Lung (tissue), 12 donors: ENCODE results near the gene LINC01488. TPM values are rescaled to one million over a fixed set of nuclear protein-coding genes. Genes with fewer than 3 reads are reported as not detected.

Source experiments
- ATAC-seq: fragments of 200-7000 bp; cut with Tn5 transposase; one replicate; pipeline ENCODE4 v1.9.1; 2020; ENCODE audit warnings: moderate number of reproducible peaks; ENCODE audit not compliant: insufficient read depth, low FRiP score
- DNase-seq, 3 donors: peaks; one replicate each; pipeline ENCODE4 v3.0.0-alpha.2; 2013 to 2017
- H3K27ac ChIP-seq, 2 donors: one replicate each; pipeline ENCODE4 v1.5.1; 2013; ENCODE audit warnings: mild to moderate bottlenecking in 2 of 2, moderate library complexity in 2 of 2, control low read depth in 1 of 2, inconsistent platforms in 1 of 2, low read depth in 1 of 2, low read length in 1 of 2
- H3K27me3 ChIP-seq, 3 donors: one replicate each; pipeline ENCODE4 v1.5.1; 2013; ENCODE audit warnings: low read length in 2 of 3; ENCODE audit not compliant: control insufficient read depth in 3 of 3, insufficient read depth in 3 of 3
- H3K36me3 ChIP-seq, 4 donors: one replicate each; pipeline ENCODE4 v1.5.1; 2013; ENCODE audit warnings: low read length in 4 of 4, mild to moderate bottlenecking in 1 of 4, moderate library complexity in 1 of 4; ENCODE audit not compliant: control insufficient read depth in 4 of 4, insufficient read depth in 4 of 4
- H3K4me1 ChIP-seq, 5 donors: one replicate each; pipeline ENCODE4 v1.5.1; 2013; ENCODE audit warnings: low read length in 5 of 5, mild to moderate bottlenecking in 2 of 5, moderate library complexity in 1 of 5; ENCODE audit not compliant: control insufficient read depth in 5 of 5, insufficient read depth in 5 of 5
- H3K4me3 ChIP-seq: one replicate; pipeline ENCODE4 v1.5.1; 2013; ENCODE audit warnings: mild to moderate bottlenecking, control low read depth, moderate library complexity
- H3K9ac ChIP-seq, 2 donors: one replicate each; pipeline ENCODE4 v1.5.1; 2013; ENCODE audit warnings: low read length in 2 of 2, control low read depth in 1 of 2; ENCODE audit not compliant: insufficient read depth in 1 of 2
- H3K9me3 ChIP-seq, 4 donors: one replicate each; pipeline ENCODE4 v1.5.1; 2013; ENCODE audit warnings: low read length in 3 of 4, mild to moderate bottlenecking in 1 of 4, moderate library complexity in 1 of 4; ENCODE audit not compliant: control insufficient read depth in 4 of 4, insufficient read depth in 3 of 4
- WGBS, 2 donors: extraction: QIAGEN DNeasy Blood & Tissue Kit; methylation state at CpG; one replicate each; pipeline ENCODE4 v1.1.7; 2013; 5-methylcytosine and 5-hydroxymethylcytosine counted together
- polyA plus RNA-seq, 2 donors: library from polyadenylated mRNA; stranded (reverse); fragments of 200-250 nt; gene quantifications; one replicate each; pipeline ENCODE4 v1.2.1, GENCODE V29; 2013
- total RNA-seq, 2 donors: library from RNA; depleted of rRNA in 1 of 2; stranded (reverse); fragments of >200 nt in 1 of 2; gene quantifications; one replicate each; pipeline ENCODE4 v1.2.1, GENCODE V29; 2014 to 2021
- TF ChIP-seq, protein P1 (sequence below): IDR thresholded peaks from 2 replicates; pipeline ENCODE4 v1.5.1; 2012; ENCODE audit warnings: mild to moderate bottlenecking; ENCODE audit errors: control extremely low read depth, extremely low read depth
- donor health status: control.
- donor health status: control.
- donor health status: Bipolar disorder and iron deficiency.
- donor health status: healthy.
- donor health status: DM: yes; HTN: yes; CAD: no.

The LINC01488 gene
- total and polyA plus RNA-seq, 4 donors, result not detected

DNA sequence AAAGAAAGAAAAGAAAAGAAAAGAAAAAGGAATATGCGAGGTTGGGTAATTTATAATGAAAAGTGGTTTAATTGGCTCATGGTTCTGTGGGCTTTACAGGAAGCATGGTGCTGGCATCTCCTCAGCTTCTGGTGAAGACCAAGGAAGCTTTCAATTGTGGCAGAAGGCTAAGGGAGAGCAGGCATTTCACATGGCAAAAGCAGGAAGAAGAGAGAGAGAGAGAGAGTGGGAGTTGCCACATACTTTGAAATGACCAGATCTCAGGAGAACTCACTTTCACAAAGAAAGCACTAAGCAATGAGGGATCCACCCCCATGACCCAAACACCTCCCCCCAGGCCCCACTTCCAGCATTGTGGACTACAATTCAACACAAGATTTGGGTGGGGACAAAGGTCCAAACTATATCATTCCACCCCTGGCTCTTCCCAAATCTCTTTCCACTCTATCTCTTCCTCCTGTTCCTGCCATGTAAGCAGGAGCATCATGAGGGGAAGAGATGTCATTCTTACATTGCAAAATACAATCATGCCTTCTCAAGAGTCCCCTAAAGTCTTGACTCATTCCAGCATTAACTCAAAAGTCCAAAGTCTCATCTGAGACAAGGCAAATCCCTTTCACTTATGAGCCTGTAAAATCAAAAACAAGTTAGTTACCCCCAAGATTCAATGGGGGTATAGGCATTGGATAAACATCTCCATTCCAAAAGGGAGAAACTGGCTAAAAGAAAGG, 38.9 kb downstream of the LINC01488 start:
- Histone ChIP-seq H3K9ac (no peak overlapping the region), H3K4me3 (no peak overlapping the region), H3K9me3 (peaks cover 0 to 5% (median 0%) of the 10 kb centered on the region in 4 donors), H3K4me1 (peaks cover 0 to 11% (median 0%) of the 10 kb centered on the region in 5 donors), H3K36me3 (no peaks in the 10 kb centered on the region), H3K27me3 (no peaks in the 10 kb centered on the region), H3K27ac (no peak overlapping the region)
- no peak for ATAC-seq
- TF ChIP-seq, protein P1, sequence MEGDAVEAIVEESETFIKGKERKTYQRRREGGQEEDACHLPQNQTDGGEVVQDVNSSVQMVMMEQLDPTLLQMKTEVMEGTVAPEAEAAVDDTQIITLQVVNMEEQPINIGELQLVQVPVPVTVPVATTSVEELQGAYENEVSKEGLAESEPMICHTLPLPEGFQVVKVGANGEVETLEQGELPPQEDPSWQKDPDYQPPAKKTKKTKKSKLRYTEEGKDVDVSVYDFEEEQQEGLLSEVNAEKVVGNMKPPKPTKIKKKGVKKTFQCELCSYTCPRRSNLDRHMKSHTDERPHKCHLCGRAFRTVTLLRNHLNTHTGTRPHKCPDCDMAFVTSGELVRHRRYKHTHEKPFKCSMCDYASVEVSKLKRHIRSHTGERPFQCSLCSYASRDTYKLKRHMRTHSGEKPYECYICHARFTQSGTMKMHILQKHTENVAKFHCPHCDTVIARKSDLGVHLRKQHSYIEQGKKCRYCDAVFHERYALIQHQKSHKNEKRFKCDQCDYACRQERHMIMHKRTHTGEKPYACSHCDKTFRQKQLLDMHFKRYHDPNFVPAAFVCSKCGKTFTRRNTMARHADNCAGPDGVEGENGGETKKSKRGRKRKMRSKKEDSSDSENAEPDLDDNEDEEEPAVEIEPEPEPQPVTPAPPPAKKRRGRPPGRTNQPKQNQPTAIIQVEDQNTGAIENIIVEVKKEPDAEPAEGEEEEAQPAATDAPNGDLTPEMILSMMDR, result no peak
- 81 to 86% methylated on average over 1 of the region's 1 CpG for WGBS, 2 donors
- DNase-seq, result no peak

DNA sequence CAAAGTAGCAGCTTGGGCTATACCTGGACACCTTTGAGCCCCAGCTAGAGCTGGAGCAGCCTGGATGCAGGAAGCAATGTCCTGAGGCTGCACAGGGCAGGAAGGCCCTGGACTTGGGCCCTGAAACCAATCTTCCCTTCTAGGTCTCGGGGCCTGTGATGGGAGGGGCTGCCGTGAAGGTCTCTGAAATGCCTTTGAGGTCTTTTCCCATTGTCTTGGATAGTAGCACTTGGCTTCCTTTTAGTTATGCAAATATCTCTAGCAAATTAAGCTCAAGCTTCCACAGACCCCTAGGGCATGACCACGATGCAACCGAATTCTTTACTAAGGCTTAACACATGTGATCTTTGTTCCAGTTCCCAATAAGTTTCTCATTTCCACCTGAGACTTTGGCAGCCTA, 40.0 kb downstream of the LINC01488 start:
- WGBS, 2 donors, result 65 to 76% methylated on average over 4 of the region's 4 CpGs
- TF ChIP-seq, protein P1, result no peak
- H3K4me3 ChIP-seq, result no peak overlapping the region
- H3K27ac ChIP-seq, result no peak overlapping the region
- H3K4me1 ChIP-seq, result peaks cover 0 to 11% (median 0%) of the 10 kb centered on the region in 5 donors
- H3K9me3 ChIP-seq, result peaks cover 0 to 4% (median 0%) of the 10 kb centered on the region in 4 donors
- no peaks in the 10 kb centered on the region for H3K36me3 ChIP-seq
- H3K9ac ChIP-seq, result no peak overlapping the region
- no peaks in the 10 kb centered on the region for H3K27me3 ChIP-seq
- no peak for DNase-seq
- no peak for ATAC-seq

DNA sequence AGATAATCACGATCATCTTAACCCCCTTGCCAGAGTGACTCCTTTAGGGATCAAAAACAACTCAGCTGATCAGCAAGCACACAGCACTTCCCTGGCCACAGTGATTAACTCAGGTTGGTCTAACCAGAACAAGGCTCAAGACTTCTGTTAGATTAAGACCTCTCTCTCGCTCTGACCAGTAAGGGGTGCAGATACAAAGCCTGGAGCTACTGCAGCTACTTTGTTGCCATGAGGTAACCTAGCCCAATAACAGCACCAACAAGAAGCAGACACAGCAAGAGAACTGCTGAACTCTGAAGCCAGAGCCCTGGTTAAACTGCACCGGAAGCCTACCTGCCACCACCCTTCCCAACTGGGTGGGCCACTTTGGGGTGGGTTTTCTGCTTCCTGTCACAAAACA, 42.0 kb downstream of the LINC01488 start:
- H3K36me3 ChIP-seq, result no peaks in the 10 kb centered on the region
- TF ChIP-seq, protein P1, result no peak
- no peak for ATAC-seq
- H3K27me3 ChIP-seq, result no peaks in the 10 kb centered on the region
- H3K9me3 ChIP-seq, result no peaks in the 10 kb centered on the region
- no peak overlapping the region for H3K4me3 ChIP-seq
- DNase-seq, result no peak
- peaks cover 0 to 11% (median 0%) of the 10 kb centered on the region in 5 donors for H3K4me1 ChIP-seq
- H3K27ac ChIP-seq, result no peak overlapping the region
- WGBS, 2 donors, result 97% methylated on average over 3 of the region's 3 CpGs
- no peak overlapping the region for H3K9ac ChIP-seq
